Ovary (tissue), 9 donors: ENCODE measurements around the gene DOCK10. TPM values are rescaled to one million over a fixed set of nuclear protein-coding genes. Genes with fewer than 3 reads are reported as not detected.

Source experiments
- DNase-seq, 5 donors: peaks; one replicate each; pipeline ENCODE4 v3.0.0-alpha.2; 2019 to 2020
- H3K27ac ChIP-seq, 2 donors: fragments of 200-600 bp; one replicate each; pipeline versions ENCODE4 v1.5.1 to v1.8.0; 2019 to 2022
- H3K27me3 ChIP-seq: fragments of 200-600 bp; one replicate; pipeline ENCODE4 v1.8.0; 2022
- H3K36me3 ChIP-seq: fragments of 200-600 bp; sonication (generic); one replicate; pipeline ENCODE4 v1.5.1; 2019
- H3K4me1 ChIP-seq: one replicate; pipeline ENCODE4 v1.8.1; 2013; ENCODE audit warnings: mild to moderate bottlenecking, moderate library complexity; ENCODE audit not compliant: insufficient read depth
- H3K4me3 ChIP-seq: fragments of 200-600 bp; sonication (generic); one replicate; pipeline ENCODE4 v1.5.1; 2017
- H3K9me3 ChIP-seq, 2 donors: fragments of 200-600 bp in 1 of 2; sonication (generic) in 1 of 2; one replicate each; pipeline versions ENCODE4 v1.5.1 to v1.8.1; 2013 to 2019; ENCODE audit warnings: mild to moderate bottlenecking in 1 of 2, moderate library complexity in 1 of 2
- CTCF ChIP-seq, 3 donors: fragments of 450-650 bp in 2 of 3; fragments of 200-600 bp in 1 of 3; IDR thresholded peaks; one replicate each; pipeline versions ENCODE4 v1.5.1 to v1.8.0; 2016 to 2022; ENCODE audit warnings: antibody characterized with exemption in 3 of 3, mild to moderate bottlenecking in 1 of 3
- POLR2A ChIP-seq: fragments of 450-650 bp; IDR thresholded peaks from one replicate; pipeline ENCODE4 v1.6.1; 2017; ENCODE audit warnings: antibody characterized with exemption, mild to moderate bottlenecking, moderate library complexity
- WGBS, 3 donors: extraction: QIAGEN DNeasy Blood & Tissue Kit in 1 of 3; methylation state at CpG; one replicate each; pipeline versions ENCODE4 v1.1.5 to v1.1.7; 2013 to 2017; 5-methylcytosine and 5-hydroxymethylcytosine counted together
- intact Hi-C, 4 donors: fragments of 100-400 bp; cut with DNase I; formaldehyde crosslinking; loops; one replicate each; pipeline versions ENCODE4 v1.11.0 to v1.15.1; 2022 to 2023
- microRNA-seq, 3 donors: library from miRNA; unstranded; fragments of <30 nt; microRNA quantifications; one replicate each; pipeline versions ENCODE4 to v1.2.0, GENCODE V29; 2019 to 2020
- polyA plus RNA-seq, 2 donors: library from polyadenylated mRNA; stranded (reverse); fragments of 200-250 nt in 1 of 2; fragments of 350-450 nt in 1 of 2; fragmentation: Illumina TruSeq in 1 of 2; extraction: RNeasy Lipid Tissue Mini Kit (QIAGEN cat#74804) in 1 of 2; gene quantifications; one replicate each; pipeline ENCODE4 v1.2.3, GENCODE V29; 2013 to 2014
- small RNA-seq: library from RNA; depleted of rRNA; stranded (forward); fragments of <200 nt; gene quantifications from one replicate; pipeline ENCODE3, GENCODE V24; 2016
- total RNA-seq, 7 donors: library from RNA; depleted of rRNA in 2 of 7; stranded (reverse); fragments of >200 nt in 2 of 7; fragmentation: NEBNext Ultra II Directional in 3 of 7; extraction: Animal tissue kit (Norgen Biotek cat#: 25700) in 3 of 7; gene quantifications; one replicate each; pipeline versions ENCODE4 v1.1.0 to v1.2.4, GENCODE V29; 2016 to 2023
- donor health status: DM: no; HTN: no; CAD: no; lungs with moderate emphysema.
- donor health status: DM: no; HTN: no; CAD: no.
- donor health status: Bipolar disorder and iron deficiency.
- donor health status: DM: yes; HTN: yes; CAD: no.
- donor health status: DM: no; HTN: no; CAD: no.
- donor health status: DM: yes; HTN: yes; CAD: no.

The DOCK10 gene
- total and polyA plus RNA-seq, 9 donors = 15.3 to 42.5 (median 31.2) TPM

GRCh38 chr2:224716201-224716600 is 326.1 kb downstream of the DOCK10 start, which contains the start of gene CCDC195:
TSS of gene CCDC195 (minus strand) at chr2:224716365. CDS start at chr2:224716365, 0 bp downstream.
- no peak within 1 kb of the TSS for H3K27ac ChIP-seq
- TF ChIP-seq POLR2A (no peak), CTCF (IDR thresholded peaks at IDR 0.05) (no peak)
- no peaks in the 10 kb centered on the region for H3K36me3 ChIP-seq
- H3K4me1 ChIP-seq = no peaks in the 10 kb centered on the region
- intact Hi-C loops = no loop called here
- H3K4me3 ChIP-seq = no peak within 1 kb of the TSS
- WGBS, 3 donors = 89 to 95% (median 90%) methylated on average over 5 of the region's 5 CpGs
- DNase-seq = no peak
- H3K9me3 ChIP-seq = no peaks in the 10 kb centered on the region
- H3K27me3 ChIP-seq = no peaks in the 10 kb centered on the region

Small RNA genes within 50 kb of the gene (microRNA-seq; reads per million reads assigned to microRNA genes)
- gene MIR4439 = 0 reads per million in 3 donors

Small RNA genes within 50 kb of the gene (small RNA-seq; reads per million reads assigned to genes)
- not detected for gene MIR4439
